ENCODE results near the gene EEF2K. TPM values are rescaled to one million over a fixed set of nuclear protein-coding genes. Genes with fewer than 3 reads are reported as not detected.

EEF2K gene
- total and polyA plus RNA-seq, 2 of the 13 experiments (the other 11 are each of a cell fraction or from before 2014, with no cell fraction given), result 22.0 to 23.8 TPM

- TF ChIP-seq AKNA (CRISPR knock-in tag; IDR thresholded peaks at IDR 0.05; ENCODE audit: borderline replicate concordance) (no peak; the same call in 1 of the 2 replicates), LRRFIP1 (CRISPR knock-in tag; conservative IDR thresholded peaks at IDR 0.05) (no peak), ZNF282 (IDR thresholded peaks at IDR 0.05; ENCODE audit: partially characterized antibody) (no peak), GRHL1 (CRISPR knock-in tag; conservative IDR thresholded peaks at IDR 0.05) (no peak), ZNF646 (CRISPR knock-in tag; IDR thresholded peaks at IDR 0.05) (no peak), ZNF18 (CRISPR knock-in tag; IDR thresholded peaks at IDR 0.05; ENCODE audit: insufficient replicate concordance) (peak; percentile 88), ZNF652 (CRISPR knock-in tag; IDR thresholded peaks at IDR 0.05; ENCODE audit: borderline replicate concordance, low read depth) (no peak; the same call in 1 of the 2 replicates)
Measured at GRCh38 chr16:22297871-22298733, 92.0 kb downstream of the EEF2K start (continued).

Measured in HepG2 (cell line).